Mesendoderm (in vitro differentiated cells): Measurements from ENCODE around the gene GM2A.
"Not testable (repeated sequence)": the region's sequence is repeated elsewhere in the genome, so short reads cannot be mapped to it uniquely, and the experiment has no call there.

Experiments
- DNase-seq: peaks from one replicate; pipeline ENCODE4 v3.0.0; 2013
- H2AK5ac ChIP-seq: 2 replicates; pipeline ENCODE4 v1.6.1; 2013; ENCODE audit warnings: low read length, inconsistent platforms
- H2BK120ac ChIP-seq: 2 replicates; pipeline ENCODE4 v1.6.1; 2013; ENCODE audit warnings: low read depth, mild to moderate bottlenecking, low read length, moderate library complexity, mixed read lengths
- H2BK15ac ChIP-seq: replicated peaks from 2 replicates; pipeline ENCODE4 v1.6.1; 2013; ENCODE audit warnings: low read depth, mild to moderate bottlenecking, moderate library complexity
- H2BK5ac ChIP-seq: 2 replicates; pipeline ENCODE4 v1.6.1; 2013; ENCODE audit warnings: low read length, inconsistent platforms
- H3K18ac ChIP-seq: 2 replicates; pipeline ENCODE4 v1.6.1; 2013; ENCODE audit warnings: mild to moderate bottlenecking, low read length, mixed read lengths
- H3K23ac ChIP-seq: one replicate; pipeline ENCODE4 v1.6.1; 2013; ENCODE audit warnings: low read length
- H3K27ac ChIP-seq: 2 replicates; pipeline ENCODE4 v1.5.1; 2013; ENCODE audit warnings: low read depth, mild to moderate bottlenecking, inconsistent platforms, low read length, moderate library complexity
- H3K27me3 ChIP-seq: 2 replicates; pipeline ENCODE4 v1.6.1; 2013; ENCODE audit warnings: low read length, control low read depth, mild to moderate bottlenecking, inconsistent platforms; ENCODE audit not compliant: insufficient read depth, poor library complexity
- H3K36me3 ChIP-seq: 2 replicates; pipeline ENCODE4 v1.6.1; 2013; ENCODE audit warnings: low read length, inconsistent platforms; ENCODE audit not compliant: control insufficient read depth, insufficient read depth
- H3K4ac ChIP-seq: one replicate; pipeline ENCODE4 v1.6.1; 2013; ENCODE audit warnings: low read depth, mild to moderate bottlenecking, low read length, moderate library complexity
- H3K4me1 ChIP-seq: 2 replicates; pipeline ENCODE4 v1.6.1; 2013; ENCODE audit warnings: low read depth, low read length, inconsistent platforms; ENCODE audit not compliant: control insufficient read depth
- H3K4me2 ChIP-seq: 2 replicates; pipeline ENCODE4 v1.6.1; 2013; ENCODE audit warnings: low read length
- H3K4me3 ChIP-seq: 2 replicates; pipeline ENCODE4 v1.5.1; 2013; ENCODE audit warnings: mild to moderate bottlenecking, low read length
- H3K56ac ChIP-seq: one replicate; pipeline ENCODE4 v1.6.1; 2013; ENCODE audit warnings: low read length
- H3K79me1 ChIP-seq: 2 replicates; pipeline ENCODE4 v1.6.1; 2013; ENCODE audit warnings: low read length, inconsistent platforms
- H3K79me2 ChIP-seq: 2 replicates; pipeline ENCODE4 v1.6.1; 2013; ENCODE audit warnings: mild to moderate bottlenecking, low read length; ENCODE audit not compliant: control insufficient read depth, insufficient read depth
- H3K9ac ChIP-seq: 2 replicates; pipeline ENCODE4 v1.6.1; 2013; ENCODE audit warnings: low read length, inconsistent platforms
- H4K5ac ChIP-seq: one replicate; pipeline ENCODE4 v1.6.1; 2013; ENCODE audit warnings: low read length
- H4K8ac ChIP-seq: one replicate; pipeline ENCODE4 v1.6.1; 2013; ENCODE audit warnings: low read depth, mild to moderate bottlenecking, control low read depth, low read length, moderate library complexity
- WGBS: extraction: QIAGEN DNeasy Blood & Tissue Kit; methylation state at CpG from one replicate; pipeline ENCODE4 v1.1.7; 2013; ENCODE audit warnings: low lambda C conversion rate, missing lambda C conversion rate; ENCODE audit not compliant: insufficient coverage; ENCODE audit errors: extremely low coverage; 5-methylcytosine and 5-hydroxymethylcytosine counted together

Gene GM2A

DNA sequence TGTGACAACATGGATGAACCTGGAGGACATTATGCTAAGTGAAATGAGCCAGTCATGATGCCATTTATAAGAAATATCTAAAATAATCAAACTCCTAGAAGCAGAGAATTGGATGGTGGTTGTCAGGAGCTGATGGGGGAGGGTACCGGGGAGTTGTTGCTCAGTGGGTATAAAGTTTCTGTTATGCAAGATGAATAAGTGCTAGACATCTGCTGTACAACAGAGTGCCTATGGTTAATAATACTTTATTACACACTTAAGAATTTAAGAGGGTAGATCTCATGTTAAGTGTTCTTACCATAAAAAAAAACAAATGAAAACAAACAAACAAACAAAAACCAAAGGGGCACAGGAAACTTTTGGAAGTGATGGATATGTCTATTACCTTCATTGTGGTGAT lies 16.1 kb upstream of the GM2A start:
- Histone ChIP-seq H2BK120ac (no peak overlapping the region), H2AK5ac (no peak overlapping the region), H4K8ac (no peak overlapping the region), H2BK15ac (no peak overlapping the region), H3K56ac (no peak overlapping the region), H4K5ac (no peak overlapping the region), H2BK5ac (no peak overlapping the region), H3K79me1 (no peaks in the 10 kb centered on the region), H3K18ac (no peak overlapping the region), H3K4me1 (peaks cover 4% of the 10 kb centered on the region), H3K4me2 (no peak overlapping the region), H3K4ac (no peak overlapping the region), H3K36me3 (no peaks in the 10 kb centered on the region), H3K4me3 (no peak overlapping the region), H3K27me3 (no peaks in the 10 kb centered on the region), H3K23ac (no peak overlapping the region), H3K9ac (no peak overlapping the region), H3K79me2 (no peaks in the 10 kb centered on the region), H3K27ac (no peak overlapping the region)
- WGBS: no CpG with 5 or more reads among the region's 1 CpG
- DNase-seq: no peak

- H3K27ac ChIP-seq: no peak overlapping the region
- H3K18ac ChIP-seq: no peak overlapping the region
- H3K79me1 ChIP-seq: no peaks in the 10 kb centered on the region
- peaks cover 4% of the 10 kb centered on the region for H3K4me1 ChIP-seq
- H4K8ac ChIP-seq: no peak overlapping the region
- no peaks in the 10 kb centered on the region for H3K36me3 ChIP-seq
- no peak overlapping the region for H3K9ac ChIP-seq
- no peak overlapping the region for H3K4me2 ChIP-seq
- H4K5ac ChIP-seq: no peak overlapping the region
- WGBS: no CpG with 5 or more reads among the region's 7 CpGs
- no peak overlapping the region for H3K23ac ChIP-seq
- H3K79me2 ChIP-seq: no peaks in the 10 kb centered on the region
- H2BK5ac ChIP-seq: no peak overlapping the region
- no peak overlapping the region for H2AK5ac ChIP-seq
- no peak overlapping the region for H2BK120ac ChIP-seq
- no peaks in the 10 kb centered on the region for H3K27me3 ChIP-seq
- H3K56ac ChIP-seq: no peak overlapping the region
- H2BK15ac ChIP-seq: no peak overlapping the region
- no peak for DNase-seq
- no peak overlapping the region for H3K4me3 ChIP-seq
- H3K4ac ChIP-seq: no peak overlapping the region
Measured at GRCh38 chr5:151237685-151238084, 15.3 kb upstream of the GM2A start.

- no peak overlapping the region for H3K27ac ChIP-seq
- no peak for DNase-seq
- no peak overlapping the region for H2BK5ac ChIP-seq
- peaks cover 4% of the 10 kb centered on the region for H3K4me1 ChIP-seq
- no peaks in the 10 kb centered on the region for H3K27me3 ChIP-seq
- H3K79me1 ChIP-seq: no peaks in the 10 kb centered on the region
- H2BK120ac ChIP-seq: no peak overlapping the region
- H3K4me3 ChIP-seq: no peak overlapping the region
- H3K36me3 ChIP-seq: no peaks in the 10 kb centered on the region
- H2AK5ac ChIP-seq: no peak overlapping the region
- H4K8ac ChIP-seq: peak overlapping the region; percentile 30
- H2BK15ac ChIP-seq: no peak overlapping the region
- H3K9ac ChIP-seq: peak overlapping the region; percentile 32
- H3K56ac ChIP-seq: peak overlapping the region; percentile 56
- no peak overlapping the region for H3K23ac ChIP-seq
- peak overlapping the region; percentile 31 for H3K4me2 ChIP-seq
- H3K18ac ChIP-seq: peak overlapping the region; percentile 20
- no peaks in the 10 kb centered on the region for H3K79me2 ChIP-seq
- H4K5ac ChIP-seq: no peak overlapping the region
- WGBS: no CpG with 5 or more reads among the region's 14 CpGs
- H3K4ac ChIP-seq: no peak overlapping the region
Measured at GRCh38 chr5:151238303-151238741, 14.7 kb upstream of the GM2A start.

- H3K27ac ChIP-seq: no peak overlapping the region
- H3K56ac ChIP-seq: peak overlapping the region; percentile 9
- peaks cover 4% of the 10 kb centered on the region for H3K4me1 ChIP-seq
- H3K36me3 ChIP-seq: no peaks in the 10 kb centered on the region
- no peak overlapping the region for H3K4me2 ChIP-seq
- H3K9ac ChIP-seq: no peak overlapping the region
- no peak overlapping the region for H4K8ac ChIP-seq
- no peak overlapping the region for H3K18ac ChIP-seq
- no peak overlapping the region for H3K4ac ChIP-seq
- no peak overlapping the region for H2AK5ac ChIP-seq
- no peak overlapping the region for H4K5ac ChIP-seq
- no peak overlapping the region for H3K4me3 ChIP-seq
- no peak overlapping the region for H2BK120ac ChIP-seq
- no peak overlapping the region for H3K23ac ChIP-seq
- H3K79me1 ChIP-seq: no peaks in the 10 kb centered on the region
- DNase-seq: peak; percentile 78
- no CpG with 5 or more reads among the region's 17 CpGs for WGBS
- H3K79me2 ChIP-seq: no peaks in the 10 kb centered on the region
- no peaks in the 10 kb centered on the region for H3K27me3 ChIP-seq
- no peak overlapping the region for H2BK15ac ChIP-seq
- no peak overlapping the region for H2BK5ac ChIP-seq
Measured at GRCh38 chr5:151239237-151239861, 13.6 kb upstream of the GM2A start.

- not testable (repeated sequence) for H3K56ac ChIP-seq, H3K79me2 ChIP-seq, H3K9ac ChIP-seq, H3K79me1 ChIP-seq, H3K4me2 ChIP-seq, H3K27me3 ChIP-seq, DNase-seq, H3K4me3 ChIP-seq, H4K5ac ChIP-seq, H2AK5ac ChIP-seq, H2BK5ac ChIP-seq, H3K18ac ChIP-seq, H3K23ac ChIP-seq, H2BK120ac ChIP-seq, H3K36me3 ChIP-seq, H4K8ac ChIP-seq, H2BK15ac ChIP-seq, H3K27ac ChIP-seq, H3K4me1 ChIP-seq, H3K4ac ChIP-seq
- no CpG with 5 or more reads among the region's 10 CpGs for WGBS
Measured at GRCh38 chr5:151240268-151240835, 12.6 kb upstream of the GM2A start.
